H1 (cell line): Measurements from ENCODE around the gene PGD. TPM values are rescaled to one million over a fixed set of nuclear protein-coding genes. Genes with fewer than 3 reads are reported as not detected.

Experiments
- CTCF ChIA-PET: fragments of 300-600 bp; sonication (Branson Sonifier 250); formaldehyde crosslinking; loops from one replicate; lab custom pipeline; 2021; ENCODE audit not compliant: partially characterized antibody; lab: Charles Lee
- POLR2A ChIA-PET: fragments of 300-600 bp; sonication (Branson Sonifier 250); formaldehyde crosslinking; loops from one replicate; lab custom pipeline; 2021; ENCODE audit warnings: inconsistent platforms; ENCODE audit not compliant: partially characterized antibody; lab: Charles Lee
- DNase-seq, 2 experiments: peaks; one replicate each; pipeline versions ENCODE4 v3.0.0 to v3.0.0-alpha.2; 2010 to 2022; ENCODE audit warnings: low spot score in 2 of 2, low read depth in 1 of 2, mixed read lengths in 1 of 2
- FAIRE-seq: peaks from 2 replicates; lab custom pipeline; 2011; peaks lifted over from hg19 to GRCh38; lab: Jason Lieb, UNC
- H2AFZ ChIP-seq: 2 replicates; pipeline ENCODE4 v1.8.1; 2012; ENCODE audit warnings: low read length, inconsistent platforms
- H2AK5ac ChIP-seq: 2 replicates; pipeline ENCODE4 v1.6.1; 2013; ENCODE audit warnings: low read depth, low read length
- H2BK120ac ChIP-seq: replicated peaks from 2 replicates; pipeline ENCODE3; 2013; ENCODE audit warnings: low read depth, low read length, inconsistent platforms
- H2BK12ac ChIP-seq: 2 replicates; pipeline ENCODE4 v1.6.1; 2013; ENCODE audit warnings: low read depth, low read length
- H2BK15ac ChIP-seq: 2 replicates; pipeline ENCODE4 v1.6.1; 2013; ENCODE audit warnings: low read length
- H2BK20ac ChIP-seq: 2 replicates; pipeline ENCODE4 v1.6.1; 2013; ENCODE audit warnings: low read length
- H2BK5ac ChIP-seq: 2 replicates; pipeline ENCODE4 v1.6.1; 2013; ENCODE audit warnings: low read depth, low read length
- H3K14ac ChIP-seq: 2 replicates; pipeline ENCODE4 v1.6.1; 2013; ENCODE audit warnings: inconsistent platforms; ENCODE audit not compliant: insufficient read length
- H3K18ac ChIP-seq: 2 replicates; pipeline ENCODE4 v1.6.1; 2013; ENCODE audit warnings: low read length; ENCODE audit errors: extremely low read depth
- H3K23ac ChIP-seq: 2 replicates; pipeline ENCODE4 v1.6.1; 2013; ENCODE audit warnings: inconsistent platforms; ENCODE audit not compliant: insufficient read length
- H3K23me2 ChIP-seq: 2 replicates; pipeline ENCODE4 v1.6.1; 2013; ENCODE audit warnings: low read depth, low read length
- H3K27ac ChIP-seq: 2 replicates; pipeline ENCODE4 v1.6.1; 2011; ENCODE audit warnings: low read depth, low read length, inconsistent platforms
- H3K27me3 ChIP-seq, 4 experiments: replicated peaks in 1 of 4; 1 replicate in 1 of 4; 2 replicates in 3 of 4; pipeline versions ENCODE4 v1.6.1 to v1.8.1; 2011 to 2013; ENCODE audit warnings: low read length in 3 of 4, mild to moderate bottlenecking in 3 of 4, inconsistent platforms in 2 of 4, mixed read lengths in 2 of 4, moderate library complexity in 1 of 4; ENCODE audit not compliant: control insufficient read depth in 3 of 4, insufficient read depth in 3 of 4; ENCODE audit errors: extremely low read depth in 1 of 4
- H3K36me3 ChIP-seq, 4 experiments: 2 replicates each; pipeline versions ENCODE4 v1.6.1 to v1.8.1; 2011 to 2013; ENCODE audit warnings: mild to moderate bottlenecking in 4 of 4, low read length in 3 of 4, moderate library complexity in 2 of 4, control low read depth in 1 of 4, inconsistent platforms in 1 of 4; ENCODE audit not compliant: insufficient read depth in 4 of 4, control insufficient read depth in 2 of 4
- H3K4ac ChIP-seq: replicated peaks from 2 replicates; pipeline ENCODE3; 2013; ENCODE audit warnings: low read length, low read depth, mixed read lengths, inconsistent platforms; ENCODE audit not compliant: insufficient read length
- H3K4me1 ChIP-seq, 4 experiments: replicated peaks in 1 of 4; 1 replicate in 1 of 4; 2 replicates in 3 of 4; pipeline versions ENCODE4 v1.6.1 to v1.8.1; 2011 to 2013; ENCODE audit warnings: low read length in 3 of 4, inconsistent platforms in 2 of 4, mixed read lengths in 1 of 4; ENCODE audit not compliant: insufficient read depth in 4 of 4, control insufficient read depth in 3 of 4
- H3K4me2 ChIP-seq, 2 experiments: 2 replicates each; pipeline versions ENCODE4 v1.6.1 to v1.8.1; 2011 to 2013; ENCODE audit warnings: low read depth in 2 of 2, low read length in 2 of 2, control low read depth in 1 of 2, inconsistent platforms in 1 of 2, mild to moderate bottlenecking in 1 of 2; ENCODE audit not compliant: insufficient read depth in 1 of 2
- H3K4me3 ChIP-seq, 4 experiments: fragments of 200-600, 300-600 bp in 1 of 4; sonication (generic), shearing (Covaris generic), sonication (Bioruptor Twin) in 1 of 4; 2 replicates each; pipeline versions ENCODE4 v1.5.1 to v1.8.1; 2011 to 2016; ENCODE audit warnings: low read length in 4 of 4, low read depth in 3 of 4, control low read depth in 2 of 4, inconsistent platforms in 2 of 4, mild to moderate bottlenecking in 2 of 4, mixed read lengths in 1 of 4, moderate library complexity in 1 of 4; ENCODE audit not compliant: insufficient read depth in 2 of 4; ENCODE audit errors: extremely low read depth in 1 of 4
- H3K56ac ChIP-seq: replicated peaks from 2 replicates; pipeline ENCODE3; 2013; ENCODE audit warnings: low read depth, mild to moderate bottlenecking, mixed read lengths, low read length, inconsistent platforms; ENCODE audit not compliant: insufficient read length
- H3K79me1 ChIP-seq: 2 replicates; pipeline ENCODE4 v1.6.1; 2013; ENCODE audit warnings: low read depth, low read length, control low read depth
- H3K79me2 ChIP-seq, 2 experiments: 2 replicates each; pipeline versions ENCODE4 v1.6.1 to v1.8.1; 2012 to 2013; ENCODE audit warnings: low read length in 2 of 2, mild to moderate bottlenecking in 2 of 2, inconsistent platforms in 1 of 2; ENCODE audit not compliant: insufficient read depth in 2 of 2, control insufficient read depth in 1 of 2
- H3K9ac ChIP-seq, 4 experiments: replicated peaks in 1 of 4; 1 replicate in 1 of 4; 2 replicates in 3 of 4; pipeline versions ENCODE4 v1.6.1 to v1.8.1; 2011 to 2013; ENCODE audit warnings: low read depth in 3 of 4, low read length in 3 of 4, control low read depth in 2 of 4, mild to moderate bottlenecking in 2 of 4, moderate library complexity in 2 of 4, inconsistent platforms in 1 of 4; ENCODE audit errors: extremely low read depth in 1 of 4
- H3K9me3 ChIP-seq, 2 experiments: 2 replicates each; pipeline versions ENCODE4 v1.6.1 to v1.8.1; 2012 to 2013; ENCODE audit warnings: mild to moderate bottlenecking in 2 of 2, moderate library complexity in 2 of 2, control low read depth in 1 of 2, inconsistent platforms in 1 of 2, low read depth in 1 of 2, low read length in 1 of 2, mixed read lengths in 1 of 2; ENCODE audit not compliant: insufficient read depth in 2 of 2
- H4K20me1 ChIP-seq, 2 experiments: replicated peaks in 1 of 2; 2 replicates each; pipeline versions ENCODE3 to v1.8.1; 2011 to 2013; ENCODE audit warnings: inconsistent platforms in 2 of 2, low read length in 2 of 2, mild to moderate bottlenecking in 1 of 2; ENCODE audit not compliant: insufficient read depth in 2 of 2, control insufficient read depth in 1 of 2
- H4K5ac ChIP-seq: 2 replicates; pipeline ENCODE4 v1.6.1; 2013; ENCODE audit warnings: low read length, low read depth, mixed read lengths, inconsistent platforms; ENCODE audit not compliant: insufficient read length
- H4K8ac ChIP-seq: 2 replicates; pipeline ENCODE4 v1.8.0; 2013; ENCODE audit warnings: mild to moderate bottlenecking, moderate library complexity, low read length, inconsistent platforms; ENCODE audit not compliant: insufficient read depth; ENCODE audit errors: extremely low read depth
- H4K91ac ChIP-seq: replicated peaks from 2 replicates; pipeline ENCODE3; 2013; ENCODE audit warnings: low read length, mixed read lengths, inconsistent platforms; ENCODE audit not compliant: insufficient read length
- ATF2 ChIP-seq: IDR thresholded peaks from 2 replicates; pipeline ENCODE4 v1.6.1; 2012; ENCODE audit warnings: low read length, inconsistent platforms
- JUND ChIP-seq: IDR thresholded peaks from 2 replicates; pipeline ENCODE4 v1.6.1; 2011; ENCODE audit warnings: mild to moderate bottlenecking, improper control_type of control experiment, low read length
- POLR2AphosphoS5 ChIP-seq: IDR thresholded peaks from 2 replicates; pipeline ENCODE4 v1.6.1; 2011; ENCODE audit warnings: low read depth, low read length
- SP1 ChIP-seq: IDR thresholded peaks from 2 replicates; pipeline ENCODE4 v1.6.1; 2011; ENCODE audit warnings: low read depth, low read length
- WGBS, 2 experiments: shearing (Covaris generic) in 1 of 2; methylation state at CpG; one replicate each; pipeline versions ENCODE4 v1.1.6 to v1.1.7; 2013 to 2015; ENCODE audit warnings: low lambda C conversion rate in 2 of 2, mixed read lengths in 2 of 2, inconsistent platforms in 1 of 2, low coverage in 1 of 2, missing lambda C conversion rate in 1 of 2; ENCODE audit not compliant: insufficient replicate concordance in 2 of 2, insufficient coverage in 1 of 2, insufficient read length in 1 of 2; ENCODE audit errors: extremely low coverage in 1 of 2, missing lambda C conversion rate in 1 of 2; 5-methylcytosine and 5-hydroxymethylcytosine counted together
- polyA plus RNA-seq, 7 experiments: library from polyadenylated mRNA; depleted of rRNA in 3 of 7; stranded (reverse) in 5 of 7; unstranded in 2 of 7; fragments of >200 nt in 5 of 7; fragments of 200-250 nt in 2 of 7; gene quantifications; 1 replicate in 5 of 7; 2 replicates in 1 of 7; 4 replicates in 1 of 7; pipeline versions ENCODE4 v1.2.1 to v1.2.3, GENCODE V29; 2011 to 2013; ENCODE audit warnings: missing spikeins in 2 of 7, mixed read lengths in 2 of 7
- total RNA-seq: library from RNA; stranded (reverse); fragmentation: NEBNext Ultra II Directional; extraction: Animal tissue kit (Norgen Biotek cat#: 25700); gene quantifications from 2 replicates; pipeline ENCODE4 v1.2.1, GENCODE V29; 2021

PGD gene
- total and polyA plus RNA-seq, 2 of the 8 experiments (the other 6 are each of a cell fraction or from before 2014, with no cell fraction given): 191 to 331 TPM

GRCh38 chr1:10407201-10407600 lies 8.3 kb downstream of the PGD start:
- CTCF ChIA-PET: interaction anchor here (1.7 kb wide), 1 partner anchor 29 kb away, joined by 8 read pairs; no protein-coding TSS in a partner anchor
- Histone ChIP-seq H2BK20ac (no peak overlapping the region), H3K9ac (no peak overlapping the region), H4K20me1 (peaks cover 2 to 5% of the 10 kb centered on the region in 2 experiments), H3K79me2 (peaks cover 0 to under 1% of the 10 kb centered on the region in 2 experiments; a peak in 1 of 4 replicates), H2AK5ac (no peak overlapping the region), H3K18ac (no peak overlapping the region), H3K36me3 (peaks cover 52 to 95% (median 90%) of the 10 kb centered on the region in 4 experiments), H4K5ac (no peak overlapping the region), H2AFZ (no peak overlapping the region), H4K8ac (no peak overlapping the region), H3K4ac (no peak overlapping the region), H3K27ac (no peak overlapping the region), H3K23ac (no peak overlapping the region), H3K9me3 (no peaks in the 10 kb centered on the region), H2BK12ac (no peak overlapping the region), H4K91ac (no peak overlapping the region), H3K79me1 (peaks cover 4% of the 10 kb centered on the region; the same call in 1 of the 2 replicates), H2BK15ac (no peak overlapping the region), H3K14ac (no peak overlapping the region), H2BK120ac (no peak overlapping the region), H3K56ac (no peak overlapping the region), H3K27me3 (no peaks in the 10 kb centered on the region), H2BK5ac (no peak overlapping the region), H3K23me2 (no peaks in the 10 kb centered on the region), H3K4me1 (no peaks in the 10 kb centered on the region), H3K4me3 (no peak overlapping the region), H3K4me2 (no peak overlapping the region)
- 100% methylated on average over 2 of the region's 2 CpGs; no CpG with 5 or more reads in 1 of the 2 experiments for WGBS, 2 experiments
- DNase-seq: no peak
- TF ChIP-seq POLR2AphosphoS5 (peak; percentile 35; the same call in 1 of the 2 replicates), JUND (no peak), ATF2 (no peak), SP1 (no peak)
- FAIRE-seq: no peak
- POLR2A ChIA-PET: interaction anchor here (1.0 to 5.2 kb wide), 4 partner anchors 8 to 57 kb away, joined by 3 to 22 read pairs (median 4); partner anchors contain the start of gene PGD
